ENCODE data around the gene APMAP. TPM values are rescaled to one million over a fixed set of nuclear protein-coding genes. Genes with fewer than 3 reads are reported as not detected.

APMAP gene
- total and polyA plus RNA-seq, 9 donors, result 23.5 to 103 (median 45.8) TPM

DNA sequence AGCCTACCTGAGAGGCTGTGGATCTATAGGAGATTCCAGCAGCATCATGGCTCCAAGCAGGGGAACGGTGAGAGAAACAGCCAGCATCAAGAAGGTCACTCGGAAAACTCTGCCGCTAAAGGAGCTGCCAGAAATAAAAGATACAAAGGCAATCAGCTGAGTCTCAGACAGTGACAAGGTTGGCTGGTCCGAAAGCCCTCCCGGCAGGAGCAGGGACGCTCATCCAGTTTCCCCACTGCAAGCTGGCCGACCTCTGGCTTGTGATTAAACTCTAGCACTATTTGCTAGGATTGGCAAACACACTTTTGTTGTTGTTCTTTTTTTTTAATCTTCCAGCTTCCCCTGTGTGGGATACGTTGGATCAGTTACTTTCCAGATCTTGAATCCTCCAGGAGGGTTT, 8.7 kb downstream of the APMAP start:
- TF ChIP-seq POLR2A (IDR thresholded peaks at IDR 0.05) (no peak), EP300 (IDR thresholded peaks at IDR 0.05) (no peak)
- TF ChIP-seq, protein P1, sequence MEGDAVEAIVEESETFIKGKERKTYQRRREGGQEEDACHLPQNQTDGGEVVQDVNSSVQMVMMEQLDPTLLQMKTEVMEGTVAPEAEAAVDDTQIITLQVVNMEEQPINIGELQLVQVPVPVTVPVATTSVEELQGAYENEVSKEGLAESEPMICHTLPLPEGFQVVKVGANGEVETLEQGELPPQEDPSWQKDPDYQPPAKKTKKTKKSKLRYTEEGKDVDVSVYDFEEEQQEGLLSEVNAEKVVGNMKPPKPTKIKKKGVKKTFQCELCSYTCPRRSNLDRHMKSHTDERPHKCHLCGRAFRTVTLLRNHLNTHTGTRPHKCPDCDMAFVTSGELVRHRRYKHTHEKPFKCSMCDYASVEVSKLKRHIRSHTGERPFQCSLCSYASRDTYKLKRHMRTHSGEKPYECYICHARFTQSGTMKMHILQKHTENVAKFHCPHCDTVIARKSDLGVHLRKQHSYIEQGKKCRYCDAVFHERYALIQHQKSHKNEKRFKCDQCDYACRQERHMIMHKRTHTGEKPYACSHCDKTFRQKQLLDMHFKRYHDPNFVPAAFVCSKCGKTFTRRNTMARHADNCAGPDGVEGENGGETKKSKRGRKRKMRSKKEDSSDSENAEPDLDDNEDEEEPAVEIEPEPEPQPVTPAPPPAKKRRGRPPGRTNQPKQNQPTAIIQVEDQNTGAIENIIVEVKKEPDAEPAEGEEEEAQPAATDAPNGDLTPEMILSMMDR (IDR thresholded peaks at IDR 0.05), result no peak
- no peak overlapping the region for H3K4me3 ChIP-seq
- no peak overlapping the region for H3K27ac ChIP-seq
- H3K36me3 ChIP-seq, result no peaks in the 10 kb centered on the region
- intact Hi-C loops (cut with DNase I), result no loop called here
- DNase-seq, result no peak
- WGBS, 3 donors, result 70 to 80% (median 74%) methylated on average over 8 of the region's 8 CpGs
- no peaks in the 10 kb centered on the region for H3K27me3 ChIP-seq
- H3K9me3 ChIP-seq, result no peaks in the 10 kb centered on the region
- peaks cover 1% of the 10 kb centered on the region for H3K4me1 ChIP-seq (ENCODE audit: insufficient read depth)

DNA sequence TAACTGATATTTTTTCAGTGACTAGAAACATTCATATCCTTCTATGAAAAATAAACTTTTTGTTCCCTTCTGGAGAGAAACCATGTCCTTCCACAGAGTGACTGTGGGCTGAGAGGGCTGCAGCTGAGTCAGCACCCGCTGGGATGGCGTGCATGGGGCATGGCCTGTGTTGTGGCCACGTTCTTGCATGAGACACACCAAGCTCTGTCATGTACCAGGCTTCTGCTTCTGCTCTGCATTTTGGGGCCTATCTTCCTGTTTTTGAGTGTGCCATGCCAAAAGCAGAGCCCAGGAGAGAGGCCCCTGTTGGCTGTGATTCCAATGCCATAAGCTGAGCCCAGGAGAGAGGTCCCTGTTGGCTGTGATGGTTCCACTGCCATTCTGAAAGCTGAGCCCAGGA, 10.8 kb downstream of the APMAP start:
- TF ChIP-seq, protein P1 (IDR thresholded peaks at IDR 0.05), result no peak
- TF ChIP-seq POLR2A (IDR thresholded peaks at IDR 0.05) (no peak), EP300 (IDR thresholded peaks at IDR 0.05) (no peak)
- intact Hi-C loops (cut with DNase I), result no loop called here
- Histone ChIP-seq H3K4me3 (no peak overlapping the region), H3K27ac (no peak overlapping the region), H3K36me3 (no peaks in the 10 kb centered on the region), H3K9me3 (no peaks in the 10 kb centered on the region), H3K27me3 (no peaks in the 10 kb centered on the region), H3K4me1 (ENCODE audit: insufficient read depth) (no peaks in the 10 kb centered on the region)
- 88 to 94% (median 92%) methylated on average over 3 of the region's 3 CpGs for WGBS, 3 donors
- DNase-seq, result no peak

DNA sequence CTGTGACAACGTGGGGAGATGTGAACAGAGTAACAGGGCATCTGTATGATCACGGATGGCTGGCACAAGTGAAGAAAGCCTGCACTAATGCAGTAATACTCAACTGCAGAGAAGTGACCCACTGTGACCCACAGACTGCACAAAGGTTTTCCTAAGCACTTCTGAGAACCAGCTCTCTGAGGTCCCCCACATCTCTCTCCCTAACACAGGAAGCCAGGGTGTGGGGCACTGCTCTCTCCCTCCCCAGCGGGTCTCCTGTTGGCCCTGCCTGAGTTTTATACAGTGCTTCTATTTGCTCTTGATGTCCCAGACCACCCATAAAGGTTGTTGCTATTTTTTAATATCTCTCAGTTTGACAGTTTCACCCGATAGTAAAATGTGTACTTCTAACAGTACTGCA, 11.3 kb downstream of the APMAP start:
- Histone ChIP-seq H3K4me3 (no peak overlapping the region), H3K36me3 (no peaks in the 10 kb centered on the region), H3K9me3 (no peaks in the 10 kb centered on the region), H3K27ac (no peak overlapping the region), H3K27me3 (no peaks in the 10 kb centered on the region), H3K4me1 (ENCODE audit: insufficient read depth) (no peaks in the 10 kb centered on the region)
- TF ChIP-seq POLR2A (IDR thresholded peaks at IDR 0.05) (no peak), EP300 (IDR thresholded peaks at IDR 0.05) (no peak)
- TF ChIP-seq, protein P1 (IDR thresholded peaks at IDR 0.05), result no peak
- intact Hi-C loops (cut with DNase I), result no loop called here
- DNase-seq, result no peak
- WGBS, 3 donors, result 65 to 72% (median 70%) methylated on average over 4 of the region's 4 CpGs

DNA sequence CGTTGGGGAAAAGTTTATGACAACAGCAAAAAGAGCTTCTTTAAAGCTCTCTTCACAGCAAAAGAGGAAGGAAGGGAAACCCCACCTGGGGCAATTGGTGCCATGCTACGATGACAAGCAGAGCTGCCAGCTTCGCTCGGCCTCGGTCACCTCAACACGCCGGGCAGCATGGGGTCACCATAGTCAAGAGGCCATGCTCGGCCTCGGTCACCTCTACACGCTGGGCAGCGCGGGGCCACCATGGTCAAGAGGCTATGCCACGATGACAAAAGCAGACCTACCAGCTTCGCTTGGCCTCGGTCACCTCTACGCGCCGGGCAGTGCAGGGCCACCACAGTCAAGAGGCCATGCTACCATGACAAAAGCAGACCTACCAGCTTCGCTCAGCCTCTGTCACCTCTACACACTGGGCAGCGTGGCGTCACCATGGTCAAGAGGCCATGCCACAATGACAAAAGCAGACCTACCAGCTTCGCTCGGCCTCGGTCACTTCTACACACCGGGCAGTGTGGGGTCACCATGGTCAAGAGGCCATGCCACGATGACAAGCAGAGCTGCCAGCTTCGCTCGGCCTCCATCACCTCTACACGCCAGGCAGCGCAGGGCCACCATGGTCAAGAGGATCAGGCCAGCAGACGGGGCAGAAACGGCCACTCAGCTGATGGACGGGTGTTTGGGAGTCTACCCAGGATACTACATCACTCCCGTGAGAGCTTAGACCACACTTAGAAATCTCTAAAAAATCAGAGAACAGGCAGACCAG, 12.1 kb downstream of the APMAP start:
- TF ChIP-seq EP300 (IDR thresholded peaks at IDR 0.05), result no peak
- TF ChIP-seq, protein P1 (IDR thresholded peaks at IDR 0.05), result no peak
- no peak for TF ChIP-seq POLR2A (IDR thresholded peaks at IDR 0.05)
- no peaks in the 10 kb centered on the region for H3K36me3 ChIP-seq

More for the DNA sequence above, 12.1 kb downstream of the APMAP start:
- H3K4me3 ChIP-seq, result no peak overlapping the region
- no peaks in the 10 kb centered on the region for H3K4me1 ChIP-seq (ENCODE audit: insufficient read depth)
- intact Hi-C loops (cut with DNase I), result no loop called here
- no peak for DNase-seq
- no peaks in the 10 kb centered on the region for H3K9me3 ChIP-seq
- H3K27me3 ChIP-seq, result no peaks in the 10 kb centered on the region
- no peak overlapping the region for H3K27ac ChIP-seq
- WGBS, 3 donors, result 95 to 97% (median 97%) methylated on average over 34 of the region's 34 CpGs

All from ovary (tissue), 9 donors.